Myocyte (in vitro differentiated cells): ENCODE measurements around the gene HMGXB3. TPM values are rescaled to one million over a fixed set of nuclear protein-coding genes. Genes with fewer than 3 reads are reported as not detected.
A peak's percentile ranks its signal among the peaks of the same experiment; 100 is the strongest.
"Not testable (repeated sequence)": the region's sequence is repeated elsewhere in the genome, so short reads cannot be mapped to it uniquely, and the experiment has no call there.

ENCODE experiments used
- DNase-seq: peaks from one replicate; pipeline ENCODE4 v3.0.0-alpha.2; 2012; ENCODE audit warnings: low read depth
- total RNA-seq: library from RNA; depleted of rRNA; stranded (reverse); fragments of >200 nt; gene quantifications from 2 replicates; pipeline ENCODE4 v1.2.3, GENCODE V29; 2014

HMGXB3 gene
- total RNA-seq, 1 donor from 2014 or later = 48.1 TPM

GRCh38 chr5:150021491-150022157, 21.1 kb downstream of the HMGXB3 start:
- DNase-seq = peak; percentile 72

GRCh38 chr5:150022158-150022531, 21.6 kb downstream of the HMGXB3 start:
- peak; percentile 91 for DNase-seq

DNA sequence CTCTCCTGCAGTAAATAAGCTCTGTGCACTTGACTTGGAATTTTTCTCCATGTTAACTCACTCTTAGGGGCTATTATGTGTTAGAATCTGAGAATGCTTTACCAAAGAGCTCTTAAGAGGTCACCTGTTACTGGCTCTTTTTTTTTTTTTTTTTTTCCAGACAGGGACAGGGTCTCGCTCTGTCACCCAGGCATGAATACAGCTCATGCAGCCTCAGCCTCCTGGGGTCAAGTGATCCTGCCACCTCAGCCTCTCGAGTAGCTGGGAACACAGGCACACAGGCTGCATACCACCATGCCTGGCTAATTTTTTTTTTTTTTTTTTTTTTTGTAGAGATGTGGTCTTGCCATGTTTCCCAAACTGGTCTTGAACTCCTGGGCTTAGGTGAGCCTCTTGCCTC, 22.1 kb downstream of the HMGXB3 start:
- no peak for DNase-seq

GRCh38 chr5:150023136-150023535, 22.6 kb downstream of the HMGXB3 start:
- DNase-seq = no peak

DNA sequence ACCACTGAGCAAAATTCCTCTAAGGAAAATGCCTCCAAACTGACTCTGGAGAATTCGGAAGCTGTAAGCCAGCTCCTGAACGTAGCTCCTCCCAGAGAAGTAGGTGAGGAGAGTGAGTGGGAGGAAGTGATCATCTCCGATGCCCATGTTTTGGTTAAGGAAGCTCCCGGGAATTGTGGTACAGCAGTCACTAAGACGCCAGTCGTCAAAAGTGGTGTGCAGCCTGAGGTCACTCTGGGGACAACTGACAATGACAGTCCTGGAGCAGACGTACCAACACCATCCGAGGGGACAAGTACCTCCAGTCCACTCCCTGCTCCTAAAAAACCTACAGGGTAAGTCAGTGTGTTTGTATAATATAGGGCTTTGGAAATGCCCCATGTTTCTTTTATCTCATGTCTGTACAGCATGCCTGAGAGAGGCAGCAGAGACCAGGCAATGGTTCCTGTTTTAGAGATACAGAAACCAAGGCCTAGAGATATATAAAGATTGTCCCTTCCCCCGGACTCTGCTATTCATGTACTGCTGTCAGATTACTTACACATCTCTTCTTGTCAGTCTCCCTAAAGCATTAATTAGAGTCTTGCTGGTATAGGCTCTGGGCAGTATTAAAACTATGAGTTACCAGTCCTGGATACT, 23.9 kb downstream of the HMGXB3 start:
- peak; percentile 51 for DNase-seq

- DNase-seq = no peak
Measured at GRCh38 chr5:150026682-150027172, 26.2 kb downstream of the HMGXB3 start.

DNA sequence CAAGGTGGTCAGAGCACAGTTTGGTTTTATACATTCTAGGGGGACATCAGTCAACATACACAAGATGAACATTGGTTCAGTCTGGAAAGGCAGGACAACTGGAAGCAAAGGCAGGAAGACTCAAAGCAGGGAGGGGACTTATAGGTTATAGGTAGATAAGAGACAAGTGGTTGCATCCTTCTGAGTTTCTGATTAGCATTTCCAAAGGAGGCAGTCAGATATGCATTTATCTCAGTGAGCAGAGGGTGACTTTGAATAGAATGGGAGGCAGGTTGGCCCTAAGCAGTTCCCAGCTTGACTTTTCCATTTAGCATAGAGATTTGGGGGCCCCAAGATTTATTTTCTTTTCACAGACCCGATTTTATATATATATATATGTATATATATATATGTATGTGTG, 27.5 kb downstream of the HMGXB3 start:
- DNase-seq = not testable (repeated sequence)

DNA sequence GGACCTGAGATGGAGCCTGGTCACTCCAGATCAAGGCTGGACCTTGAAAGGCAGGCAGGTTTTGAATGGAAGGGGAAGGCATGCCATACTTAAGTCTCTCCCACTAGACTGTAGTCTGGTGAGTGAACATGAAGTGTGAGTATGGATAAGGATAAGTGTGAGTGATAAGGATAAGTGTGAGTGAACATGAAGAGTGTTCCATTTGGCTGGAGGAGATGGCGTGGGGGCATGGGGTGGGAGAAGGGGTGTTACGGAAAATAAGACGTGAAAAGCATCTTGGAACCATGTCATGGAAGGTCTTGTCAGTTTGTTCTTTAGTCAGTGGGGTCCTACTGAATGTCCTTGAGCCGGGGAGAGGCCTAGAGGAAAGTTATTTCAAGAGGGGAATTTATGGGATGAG, 32.8 kb downstream of the HMGXB3 start:
- no peak for DNase-seq

DNA sequence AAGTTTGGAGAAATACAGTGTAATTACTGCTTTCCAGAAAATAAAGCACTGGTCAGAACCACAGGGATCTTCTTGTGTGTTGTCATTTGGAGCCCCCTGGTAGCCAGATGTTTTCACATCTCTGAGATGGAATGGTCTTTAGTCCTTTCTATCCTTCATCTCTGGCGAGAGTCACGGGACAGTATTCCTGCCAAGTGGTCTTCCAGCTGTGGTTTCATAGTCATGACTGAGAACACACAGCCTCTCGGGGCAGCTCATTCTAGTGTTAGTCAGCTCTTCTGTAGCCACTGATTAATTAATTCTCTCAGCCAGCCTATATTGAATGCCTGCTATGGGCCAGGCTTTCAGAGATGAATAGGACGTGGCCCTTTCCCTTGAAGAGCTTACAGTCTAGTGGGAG, 34.1 kb downstream of the HMGXB3 start:
- peak; percentile 83 for DNase-seq

GRCh38 chr5:150035139-150035895, 34.8 kb downstream of the HMGXB3 start:
- no peak for DNase-seq

DNA sequence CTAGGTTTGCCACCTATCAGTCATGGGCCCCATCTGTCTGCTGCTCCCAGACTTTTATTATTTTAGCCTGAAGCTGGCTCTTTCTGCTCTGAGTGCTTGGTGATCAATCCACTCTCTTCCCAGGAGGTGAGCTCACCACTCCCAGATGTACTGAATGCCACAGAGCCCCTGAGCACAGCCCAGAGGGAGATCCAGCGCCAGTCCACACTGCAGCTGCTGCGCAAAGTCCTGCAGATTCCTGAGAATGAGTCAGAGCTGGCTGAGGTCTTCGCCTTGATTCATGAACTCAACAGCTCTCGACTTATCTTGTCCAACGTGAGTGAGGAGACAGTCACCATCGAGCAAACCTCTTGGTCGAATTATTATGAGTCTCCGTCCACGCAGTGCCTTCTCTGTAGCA, 36.0 kb downstream of the HMGXB3 start:
- DNase-seq = peak; percentile 98

DNA sequence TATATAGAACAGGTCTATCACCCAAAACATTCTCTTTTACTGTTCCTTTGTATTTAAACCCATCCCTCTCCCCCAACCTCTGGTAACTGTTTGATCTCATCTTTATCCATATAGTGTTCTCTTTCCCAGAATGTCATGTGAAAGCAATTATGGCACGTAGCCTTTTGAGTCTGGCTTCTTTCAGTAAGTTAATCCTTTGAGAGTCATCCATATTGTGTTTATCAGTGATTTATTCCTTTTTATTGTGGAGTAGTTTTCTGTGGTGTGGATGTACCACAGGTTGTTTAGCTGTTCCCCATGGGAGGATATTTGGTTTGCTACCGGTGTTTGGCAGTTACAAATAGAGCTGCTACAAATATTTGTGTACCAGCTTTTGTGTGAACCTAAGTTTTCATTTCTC, 38.0 kb downstream of the HMGXB3 start:
- no peak for DNase-seq

GRCh38 chr5:150042459-150042858, 41.9 kb downstream of the HMGXB3 start:
- DNase-seq = peak; percentile 43

DNA sequence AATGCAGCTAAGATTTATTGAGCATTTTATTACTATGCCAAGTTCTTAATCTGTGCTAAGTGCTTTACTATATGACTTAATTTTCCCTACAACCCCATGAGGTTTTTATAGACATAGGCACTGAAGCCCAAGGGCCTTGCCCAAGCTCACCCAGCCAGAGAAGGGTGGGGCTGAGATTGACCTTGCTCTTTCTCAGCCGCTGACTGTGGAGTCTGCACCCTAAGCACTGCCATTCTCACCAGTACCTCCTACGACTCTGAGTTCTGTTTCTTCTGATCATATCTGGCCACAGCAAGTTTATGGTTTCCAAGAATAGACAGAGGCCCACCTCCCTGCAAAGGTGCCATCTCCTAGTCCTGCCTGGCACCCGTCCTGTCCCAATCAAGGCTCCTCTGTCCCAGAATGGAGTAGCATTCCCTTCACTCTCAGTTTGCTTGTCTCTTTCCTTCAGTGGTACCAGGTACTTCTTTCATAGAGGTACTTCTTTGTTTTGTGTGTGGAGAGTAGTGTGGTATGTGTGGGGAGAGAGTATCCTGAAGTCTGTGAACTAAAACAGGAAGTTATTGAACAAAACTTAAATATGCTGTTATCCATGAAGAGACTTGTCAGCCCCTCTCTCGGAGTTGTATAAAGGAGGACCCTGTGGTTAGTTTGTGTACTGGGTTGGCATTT, 43.3 kb downstream of the HMGXB3 start:
- DNase-seq = no peak

GRCh38 chr5:150044329-150044681, 43.8 kb downstream of the HMGXB3 start:
- peak; percentile 58 for DNase-seq

GRCh38 chr5:150044712-150045111, 44.2 kb downstream of the HMGXB3 start:
- no peak for DNase-seq

DNA sequence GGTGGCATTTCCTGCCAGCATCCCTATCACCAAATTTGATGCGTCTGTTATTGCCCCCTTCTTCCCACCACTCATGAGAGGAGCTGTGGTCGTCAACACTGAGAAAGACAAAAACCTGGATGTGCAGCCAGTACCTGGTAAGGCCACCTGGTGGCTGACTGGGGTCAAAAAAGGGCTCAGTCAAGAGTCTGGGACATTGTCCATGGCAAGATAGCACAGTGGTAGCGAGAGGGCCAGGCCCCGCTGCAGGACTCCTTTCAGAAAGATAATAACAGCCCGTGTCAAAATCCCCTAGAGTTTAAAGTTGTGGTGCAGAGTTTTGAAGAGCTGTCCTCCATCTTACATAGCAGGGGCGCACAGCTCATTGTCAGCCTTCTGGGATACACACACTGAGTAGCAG, 45.0 kb downstream of the HMGXB3 start:
- no peak for DNase-seq

- DNase-seq = no peak
Measured at GRCh38 chr5:150046031-150046430, 45.5 kb downstream of the HMGXB3 start.

GRCh38 chr5:150050172-150050811, 49.8 kb downstream of the HMGXB3 start:
- not testable (repeated sequence) for DNase-seq

- no peak for DNase-seq
Measured at GRCh38 chr5:150051657-150052195, 51.2 kb downstream of the HMGXB3 start.
